Measurements from ENCODE around the gene ZNF468. TPM values are rescaled to one million over a fixed set of nuclear protein-coding genes. Genes with fewer than 3 reads are reported as not detected.
"Not testable (repeated sequence)": the region's sequence is repeated elsewhere in the genome, so short reads cannot be mapped to it uniquely, and the experiment has no call there.

The ZNF468 gene
- 11.4 and 12.3 TPM in 2 replicates for total RNA-seq (2014; rRNA removed; shearing (Covaris generic))

DNA sequence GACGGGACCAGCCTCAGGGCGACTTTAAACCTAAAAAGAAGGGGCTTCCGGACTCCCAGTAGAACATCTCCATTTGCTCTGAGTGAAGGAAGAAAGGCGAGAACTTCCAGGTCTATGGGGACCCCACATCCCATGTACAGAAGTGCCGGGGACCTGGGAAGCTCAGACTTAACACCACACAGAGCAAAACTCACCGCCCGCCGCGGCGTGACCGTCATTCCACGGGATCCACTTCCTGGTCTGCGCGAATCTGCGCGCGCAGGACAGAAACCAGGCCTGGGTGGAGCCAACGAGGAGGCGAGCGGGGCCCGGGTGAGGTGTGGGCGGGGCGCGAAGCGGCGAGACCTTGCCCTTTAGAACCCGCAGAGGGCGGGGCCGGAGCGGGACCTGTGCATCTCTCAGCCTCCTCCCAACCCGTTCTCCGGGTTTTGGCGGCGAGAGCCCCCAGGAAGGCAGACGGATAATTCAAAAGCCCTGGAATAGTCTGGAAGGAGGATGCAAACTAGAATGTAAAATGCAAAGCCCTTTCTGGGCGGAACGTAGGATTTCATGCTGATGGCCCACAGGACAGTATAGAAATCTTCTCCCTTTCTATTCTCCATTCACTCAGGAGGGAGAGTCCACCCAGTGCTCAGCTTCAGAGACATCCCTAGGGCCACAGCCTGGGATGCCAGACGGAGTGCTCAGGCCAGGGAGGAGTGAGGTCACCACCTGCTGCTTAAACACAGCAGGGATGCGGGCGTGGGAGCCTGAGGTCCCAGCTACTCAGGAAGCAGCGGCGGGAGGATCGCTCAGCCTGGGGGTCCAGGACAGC lies at the start of gene ZNF468:
Gene ZNF468, minus strand, starts transcription at position 242 of the 814 bp plus-strand sequence. CDS start 3,347 bp downstream, outside the sequence.
- DNase-seq (ENCODE audit: low spot score), result peak; percentile 31

- DNase-seq (ENCODE audit: low spot score), result not testable (repeated sequence)
Observed at GRCh38 chr19:52904052-52904780, 46.8 kb upstream of the ZNF468 start.

- DNase-seq (ENCODE audit: low spot score), result no peak
Observed at GRCh38 chr19:52901842-52902241, 44.4 kb upstream of the ZNF468 start.

GRCh38 chr19:52898596-52898995 lies 41.2 kb upstream of the ZNF468 start:
- DNase-seq (ENCODE audit: low spot score), result not testable (repeated sequence)

DNA sequence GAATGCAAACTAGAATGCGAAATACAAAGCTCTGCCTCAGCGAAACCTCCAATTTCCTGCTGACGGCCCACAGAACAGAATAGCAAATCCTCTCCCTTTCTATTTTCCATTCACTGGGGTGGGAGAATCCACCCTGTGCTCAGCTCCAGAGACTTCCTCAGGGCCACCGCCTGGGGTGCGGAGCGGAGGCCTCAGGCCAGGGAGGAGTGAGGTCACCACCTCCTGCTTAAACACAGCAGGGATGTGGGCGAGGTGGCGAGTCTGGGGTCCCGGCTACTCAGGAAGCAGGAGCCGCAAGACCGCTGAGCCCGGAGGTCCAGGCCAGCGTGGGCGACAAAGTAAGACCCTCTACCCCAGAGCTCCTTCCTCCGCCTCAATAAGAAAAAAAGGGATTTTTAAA lies 40.7 kb upstream of the ZNF468 start:
- DNase-seq (ENCODE audit: low spot score), result no peak

- DNase-seq (ENCODE audit: low spot score), result peak; percentile 82
Observed at GRCh38 chr19:52897138-52897935, 39.9 kb upstream of the ZNF468 start, which contains the start of gene ZNF320. Gene ZNF320, minus strand, starts transcription at chr19:52897635. Its CDS starts 7,380 bp downstream, at chr19:52890255.

GRCh38 chr19:52896431-52897137 lies 39.2 kb upstream of the ZNF468 start:
- peak; percentile 42 for DNase-seq (ENCODE audit: low spot score)

DNA sequence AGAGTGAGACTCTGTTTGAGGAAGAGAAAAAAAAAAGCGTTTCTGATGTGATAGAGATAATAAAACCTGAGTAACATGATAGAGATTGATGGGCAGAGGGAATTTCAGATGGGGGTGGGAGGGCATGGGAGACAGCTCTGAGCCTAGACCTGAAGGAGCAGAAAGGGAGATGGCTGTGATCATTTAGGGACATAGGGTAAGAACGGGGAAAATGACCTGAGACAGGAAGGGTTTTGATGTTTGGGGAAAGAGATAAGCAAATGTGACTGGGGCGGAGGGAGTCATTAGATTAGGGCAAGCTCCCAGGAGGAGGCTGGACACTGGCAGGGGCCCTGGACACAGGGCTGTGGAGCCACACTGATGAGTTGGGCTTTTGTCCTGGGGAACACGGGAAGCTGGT lies 33.9 kb upstream of the ZNF468 start:
- DNase-seq (ENCODE audit: low spot score), result no peak

DNA sequence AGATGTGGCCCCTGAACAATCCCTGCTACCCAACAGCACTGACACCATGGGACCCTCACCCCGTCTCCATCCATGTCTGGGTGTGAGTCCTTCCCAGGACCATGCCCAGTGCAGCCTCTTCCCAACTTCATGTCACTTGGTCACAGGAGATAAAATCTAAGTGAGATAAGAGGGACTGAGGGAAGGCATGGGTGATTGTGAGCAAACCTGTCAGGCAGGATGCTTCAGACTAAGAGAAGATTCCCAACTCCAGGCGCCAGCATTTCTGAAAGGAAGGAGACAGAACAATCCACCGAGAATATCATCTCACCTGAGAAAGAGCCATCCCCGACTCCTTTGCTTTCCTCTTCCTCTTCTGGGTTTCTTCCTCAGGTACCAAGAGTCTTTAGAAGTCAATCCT lies 32.5 kb upstream of the ZNF468 start:
- no peak for DNase-seq (ENCODE audit: low spot score)

DNA sequence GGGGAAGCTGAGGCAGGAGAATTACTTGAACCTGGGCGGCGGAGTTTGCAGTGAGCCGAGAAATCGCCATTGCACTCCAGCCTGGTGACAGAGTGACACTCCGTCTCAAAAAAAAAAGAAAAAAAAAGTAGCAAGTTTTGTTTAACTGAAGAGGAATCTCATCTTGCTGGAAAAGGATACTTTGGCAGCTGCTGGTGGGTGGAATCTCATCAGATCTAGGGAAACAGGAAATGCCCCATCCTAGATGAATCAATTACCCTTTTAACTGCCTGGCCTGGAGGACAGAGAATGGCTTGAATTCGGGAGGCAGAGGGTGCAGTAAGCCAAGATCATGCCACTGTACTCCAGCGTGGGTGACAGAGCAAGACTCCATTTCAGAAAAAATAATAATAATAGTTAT lies 31.7 kb upstream of the ZNF468 start:
- DNase-seq (ENCODE audit: low spot score), result no peak

- DNase-seq (ENCODE audit: low spot score), result no peak
Observed at GRCh38 chr19:52880895-52881389, 23.5 kb upstream of the ZNF468 start.

GRCh38 chr19:52872996-52873395 lies 15.6 kb upstream of the ZNF468 start:
- not testable (repeated sequence) for DNase-seq (ENCODE audit: low spot score)

DNA sequence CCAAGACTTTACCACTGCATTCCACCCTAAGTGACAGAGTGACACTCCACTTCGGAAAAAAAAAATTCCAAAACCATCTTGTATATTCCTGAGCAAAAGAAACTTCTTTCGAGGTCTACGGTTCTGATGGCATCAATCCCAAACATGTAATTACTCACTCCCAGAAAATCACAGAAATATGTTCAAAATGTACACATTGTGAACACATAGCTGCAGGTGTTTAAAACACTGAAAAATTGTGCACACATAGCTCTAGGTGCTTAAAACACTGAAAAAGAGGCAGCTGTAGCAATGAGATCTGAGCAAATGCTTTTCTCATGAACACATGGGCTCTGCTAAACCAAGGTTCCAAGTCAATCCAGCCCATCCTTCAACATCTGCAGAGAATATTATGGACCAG lies 14.0 kb upstream of the ZNF468 start:
- no peak for DNase-seq (ENCODE audit: low spot score)

DNA sequence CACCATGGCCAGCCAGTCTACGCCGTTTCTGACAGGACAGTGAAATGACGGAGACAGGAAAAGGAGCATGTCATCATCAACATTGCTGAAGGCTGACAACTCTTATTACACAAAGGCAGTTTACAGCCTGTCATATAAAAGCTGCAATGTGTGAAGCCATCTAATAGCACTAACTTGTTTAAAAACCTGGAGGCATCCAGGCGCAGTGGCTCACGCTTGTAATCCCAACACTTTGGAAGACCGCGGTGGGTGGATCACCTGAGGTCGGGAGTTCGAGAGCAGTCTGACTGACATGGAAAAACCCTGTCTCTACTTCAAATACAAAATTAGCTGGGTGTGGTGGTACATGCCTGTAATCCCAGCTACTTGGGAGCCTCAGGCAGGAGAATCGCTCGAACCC lies 10.6 kb upstream of the ZNF468 start:
- not testable (repeated sequence) for DNase-seq (ENCODE audit: low spot score)

DNA sequence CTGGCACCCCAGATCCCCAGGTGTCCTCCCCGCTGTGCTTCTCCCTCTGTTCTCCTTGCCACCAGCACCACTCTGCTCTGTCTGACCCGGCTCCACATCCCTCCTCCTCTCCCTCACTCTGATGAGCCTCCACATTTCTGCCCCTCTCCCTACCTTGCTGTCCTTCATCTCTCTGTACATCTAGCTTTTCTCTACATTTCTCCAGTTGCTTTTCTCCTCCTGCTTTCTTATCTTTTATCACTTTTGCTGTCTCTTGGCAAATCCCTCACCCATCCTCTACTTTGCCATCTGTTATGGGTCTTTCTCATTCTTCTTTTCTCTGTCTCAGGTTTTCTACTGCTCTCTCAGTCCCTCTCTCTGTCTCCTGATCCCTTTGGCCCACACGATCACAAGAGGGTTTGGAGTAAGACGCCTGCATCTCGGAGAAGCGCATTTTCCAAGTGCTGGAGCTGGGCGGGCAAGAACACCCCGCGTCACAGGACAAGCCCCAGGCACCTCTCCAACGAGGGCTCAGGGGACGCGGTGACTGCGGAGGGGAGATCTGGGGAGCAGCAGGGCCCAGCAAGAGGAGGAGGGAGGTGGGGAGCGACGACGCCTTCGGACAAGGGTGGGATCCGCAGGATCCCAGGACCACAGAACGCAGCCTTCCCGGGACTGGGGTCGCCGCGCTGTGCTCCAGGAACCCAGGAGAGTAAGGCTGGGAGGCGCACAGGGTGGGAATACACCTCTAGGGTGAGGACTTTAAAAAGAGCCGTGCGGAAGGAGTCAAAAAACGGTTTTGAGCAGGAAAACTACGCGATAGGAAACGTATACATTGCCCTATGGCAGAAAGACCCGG lies 660 bp downstream of the ZNF468 start:
- DNase-seq (ENCODE audit: low spot score), result not testable (repeated sequence)

DNA sequence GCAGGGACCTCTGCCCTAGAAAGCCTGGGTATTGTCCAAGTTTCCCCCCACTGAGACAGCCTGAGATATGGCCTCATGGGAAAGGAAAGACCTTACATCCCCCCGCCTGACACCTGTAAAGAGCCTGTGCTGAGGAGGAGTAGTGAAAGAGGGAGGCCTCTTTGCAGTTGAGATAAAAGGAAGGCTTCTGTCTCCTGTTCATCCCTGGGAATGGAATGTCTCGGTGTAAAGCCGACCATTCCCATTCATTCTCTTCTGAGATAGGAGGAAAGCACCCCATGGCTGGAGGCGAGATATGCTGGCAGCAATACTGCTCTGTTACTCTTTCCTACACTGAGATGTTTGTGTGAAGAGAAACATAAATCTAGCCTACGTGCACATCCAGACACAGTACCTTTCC lies 10.1 kb downstream of the ZNF468 start:
- not testable (repeated sequence) for DNase-seq (ENCODE audit: low spot score)

- not testable (repeated sequence) for DNase-seq (ENCODE audit: low spot score)
Observed at GRCh38 chr19:52840825-52841465, 16.5 kb downstream of the ZNF468 start.

DNA sequence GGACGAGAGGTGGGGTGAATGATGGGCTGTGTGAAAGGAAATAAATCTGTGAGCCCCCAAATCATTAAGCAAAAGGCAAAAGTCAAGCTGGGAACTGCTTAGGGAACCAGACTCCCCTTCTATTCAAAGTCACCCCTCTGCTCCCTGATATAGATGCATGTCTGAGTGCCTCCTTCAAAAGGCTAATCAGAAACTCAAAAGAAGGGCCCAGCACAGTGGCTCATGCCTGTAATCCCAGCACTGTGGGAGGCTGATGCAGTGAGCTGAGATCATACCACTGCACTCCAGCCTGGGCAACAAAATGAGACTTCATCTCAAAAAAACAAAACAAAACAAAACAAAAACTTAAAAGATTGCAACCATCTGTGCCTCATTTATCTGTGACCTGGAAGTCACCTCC lies 23.1 kb downstream of the ZNF468 start:
- not testable (repeated sequence) for DNase-seq (ENCODE audit: low spot score)

DNA sequence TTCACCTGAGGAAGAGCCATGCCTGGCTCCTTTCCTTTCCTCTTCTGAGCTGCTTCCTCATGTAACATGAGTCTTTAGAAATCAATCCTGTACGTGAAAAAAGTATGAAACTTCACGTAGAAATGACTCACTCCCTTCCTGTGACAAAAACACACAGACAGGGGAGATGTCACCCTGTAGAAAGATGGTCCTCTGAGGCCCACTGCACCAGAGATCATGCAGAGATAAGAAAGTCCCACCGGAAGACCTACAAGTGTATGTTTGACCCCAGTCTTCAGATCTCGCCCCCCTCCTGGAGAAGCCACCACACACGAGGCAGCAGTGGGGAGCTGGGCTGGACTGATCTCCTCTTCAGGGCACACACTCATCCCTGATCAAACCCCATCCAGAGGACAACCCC lies 23.9 kb downstream of the ZNF468 start:
- DNase-seq (ENCODE audit: low spot score), result not testable (repeated sequence)

GRCh38 chr19:52829866-52830265 lies 27.6 kb downstream of the ZNF468 start:
- DNase-seq (ENCODE audit: low spot score), result not testable (repeated sequence)
